Measurements from ENCODE around the gene DDX41. TPM values are rescaled to one million over a fixed set of nuclear protein-coding genes. Genes with fewer than 3 reads are reported as not detected.

The DDX41 gene
- total and polyA plus RNA-seq, 2 donors (not counting 3 experiments of a cell fraction or from before 2014, with no cell fraction given), result 103 to 118 TPM

GRCh38 chr5:177497292-177498012 is 19.3 kb downstream of the DDX41 start, which contains the start of gene PDLIM7:
Gene PDLIM7 (minus strand): TSS chr5:177497604. CDS start chr5:177496512, 1,092 bp downstream.
- H3K79me2 ChIP-seq (ENCODE audit: control insufficient read depth, insufficient read depth, low read length), result peaks cover 27% of the 10 kb centered on the region
- intact Hi-C loops (cut with micrococcal nuclease) (loop anchor here (1.0 to 10.0 kb wide), 6 partner anchors 12 to 963 kb away; partner anchors contain the start of genes DOK3, GRK6, N4BP3 and RNF44), dilution Hi-C loops (cut with MboI; ENCODE audit: extremely low pct_ligation_motif_present, low sequenced_read_pairs) (no loop called here)
- peak; percentile 98 for DNase-seq (ENCODE audit: low read depth, low spot score)
- peaks cover 42% of the 10 kb centered on the region for H3K4me1 ChIP-seq (ENCODE audit: control insufficient read depth, extremely low read depth, insufficient read depth, low read length)
- peak within 1 kb of the TSS; percentile 93 for H3K27ac ChIP-seq (ENCODE audit: insufficient read depth, low read depth, low read length)
- peak within 1 kb of the TSS; percentile 70 for H3K4me2 ChIP-seq (ENCODE audit: insufficient read depth, low read length)
- peaks cover 5 to 6% of the 10 kb centered on the region in 2 experiments for H3K36me3 ChIP-seq (ENCODE audit: control insufficient read depth in 2 of 2, extremely low read depth in 1 of 2, insufficient read depth in 2 of 2, low read length in 2 of 2)
- no peaks in the 10 kb centered on the region for H4K20me1 ChIP-seq (replicated peaks; ENCODE audit: control insufficient read depth, extremely low read depth, insufficient read depth, low read length)
- no peaks in the 10 kb centered on the region for H3K27me3 ChIP-seq (ENCODE audit: control insufficient read depth in 2 of 2, insufficient read depth in 2 of 2, low read length in 2 of 2)
- H3K4me3 ChIP-seq (replicated peaks in 1 of 3; ENCODE audit: insufficient read depth in 1 of 3, low read depth in 1 of 3, low read length in 3 of 3), result peak within 1 kb of the TSS; percentile 47 to 79 (median 74)
- H3K9me3 ChIP-seq (replicated peaks; ENCODE audit: control insufficient read depth, insufficient read depth, low read length), result no peaks in the 10 kb centered on the region
- BruUV-seq (replicated peaks), result no TSS peak
- H2AFZ ChIP-seq (ENCODE audit: low read depth, low read length), result peak within 1 kb of the TSS; percentile 22
- POLR2A ChIA-PET, result interaction anchor here (0.6 to 3.0 kb wide), 16 partner anchors 8 to 303 kb away, joined by 3 to 17 read pairs (median 5); partner anchors contain the start of genes DDX41, DOK3 and GRK6
- TF ChIP-seq GATA2 (IDR thresholded peaks at IDR 0.05; ENCODE audit: insufficient read depth, insufficient read length, low read depth, low read length) (no peak), POLR2AphosphoS5 (IDR thresholded peaks at IDR 0.05; ENCODE audit: insufficient read depth, low read depth, low read length) (peak; percentile 99), POLR2A (IDR thresholded peaks at IDR 0.05; ENCODE audit: low read depth, low read length) (peak; percentile 99)
- H3K9ac ChIP-seq (replicated peaks; ENCODE audit: extremely low read depth, insufficient read depth, low read length), result peak within 1 kb of the TSS; percentile 93
- FAIRE-seq, result peak; percentile 98
- CTCF ChIA-PET, result interaction anchor here (0.7 to 2.5 kb wide), 7 partner anchors 20 to 131 kb away, joined by 3 to 12 read pairs (median 3); no protein-coding TSS in a partner anchor
- H3K9me1 ChIP-seq (replicated peaks; ENCODE audit: control insufficient read depth, extremely low read depth, insufficient read depth, low read length), result no peaks in the 10 kb centered on the region

GRCh38 chr5:177496727-177497291 is 20.0 kb downstream of the DDX41 start:
- peak; percentile 87 for DNase-seq (ENCODE audit: low read depth, low spot score)
- dilution Hi-C loops (cut with MboI; ENCODE audit: extremely low pct_ligation_motif_present, low sequenced_read_pairs), result no loop called here
- POLR2A ChIA-PET, result interaction anchor here (0.7 to 3.0 kb wide), 12 partner anchors 8 to 386 kb away, joined by 3 to 17 read pairs (median 6); partner anchors contain the start of gene DOK3
- peak overlapping the region; percentile 93 for H3K9ac ChIP-seq (replicated peaks; ENCODE audit: extremely low read depth, insufficient read depth, low read length)
- H3K79me2 ChIP-seq (ENCODE audit: control insufficient read depth, insufficient read depth, low read length), result peaks cover 32% of the 10 kb centered on the region
- peak overlapping the region; percentile 47 to 79 (median 74) for H3K4me3 ChIP-seq (replicated peaks in 1 of 3; ENCODE audit: insufficient read depth in 1 of 3, low read depth in 1 of 3, low read length in 3 of 3)
- H3K9me3 ChIP-seq (replicated peaks; ENCODE audit: control insufficient read depth, insufficient read depth, low read length), result no peaks in the 10 kb centered on the region
- no peak for FAIRE-seq
- no peaks in the 10 kb centered on the region for H4K20me1 ChIP-seq (replicated peaks; ENCODE audit: control insufficient read depth, extremely low read depth, insufficient read depth, low read length)
- TF ChIP-seq, protein P1, sequence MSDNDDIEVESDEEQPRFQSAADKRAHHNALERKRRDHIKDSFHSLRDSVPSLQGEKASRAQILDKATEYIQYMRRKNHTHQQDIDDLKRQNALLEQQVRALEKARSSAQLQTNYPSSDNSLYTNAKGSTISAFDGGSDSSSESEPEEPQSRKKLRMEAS (IDR thresholded peaks at IDR 0.05; ENCODE audit: insufficient read depth, insufficient read length), result no peak
- TF ChIP-seq, protein P2, sequence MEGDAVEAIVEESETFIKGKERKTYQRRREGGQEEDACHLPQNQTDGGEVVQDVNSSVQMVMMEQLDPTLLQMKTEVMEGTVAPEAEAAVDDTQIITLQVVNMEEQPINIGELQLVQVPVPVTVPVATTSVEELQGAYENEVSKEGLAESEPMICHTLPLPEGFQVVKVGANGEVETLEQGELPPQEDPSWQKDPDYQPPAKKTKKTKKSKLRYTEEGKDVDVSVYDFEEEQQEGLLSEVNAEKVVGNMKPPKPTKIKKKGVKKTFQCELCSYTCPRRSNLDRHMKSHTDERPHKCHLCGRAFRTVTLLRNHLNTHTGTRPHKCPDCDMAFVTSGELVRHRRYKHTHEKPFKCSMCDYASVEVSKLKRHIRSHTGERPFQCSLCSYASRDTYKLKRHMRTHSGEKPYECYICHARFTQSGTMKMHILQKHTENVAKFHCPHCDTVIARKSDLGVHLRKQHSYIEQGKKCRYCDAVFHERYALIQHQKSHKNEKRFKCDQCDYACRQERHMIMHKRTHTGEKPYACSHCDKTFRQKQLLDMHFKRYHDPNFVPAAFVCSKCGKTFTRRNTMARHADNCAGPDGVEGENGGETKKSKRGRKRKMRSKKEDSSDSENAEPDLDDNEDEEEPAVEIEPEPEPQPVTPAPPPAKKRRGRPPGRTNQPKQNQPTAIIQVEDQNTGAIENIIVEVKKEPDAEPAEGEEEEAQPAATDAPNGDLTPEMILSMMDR (IDR thresholded peaks at IDR 0.05; ENCODE audit: extremely low read depth in 1 of 2, insufficient read depth in 1 of 2, low read depth in 1 of 2, low read length in 2 of 2), result no peak
- peak; percentile 72 for TF ChIP-seq POLR2AphosphoS5 (IDR thresholded peaks at IDR 0.05; ENCODE audit: insufficient read depth, low read depth, low read length)
- peak; percentile 47 for TF ChIP-seq FOS (IDR thresholded peaks at IDR 0.05; ENCODE audit: borderline replicate concordance, insufficient read depth, low read length)
- no peak for TF ChIP-seq GATA2 (IDR thresholded peaks at IDR 0.05; ENCODE audit: insufficient read depth, insufficient read length, low read depth, low read length)
- no peak for TF ChIP-seq MYC (IDR thresholded peaks at IDR 0.05; ENCODE audit: low read depth, low read length)
- TF ChIP-seq EZH2 (IDR thresholded peaks at IDR 0.05; ENCODE audit: borderline replicate concordance, low read depth, low read length, severe bottlenecking), result no peak
- TF ChIP-seq POLR2A (IDR thresholded peaks at IDR 0.05; ENCODE audit: low read depth, low read length), result peak; percentile 0
- no peak for TF ChIP-seq JUN (IDR thresholded peaks at IDR 0.05; ENCODE audit: borderline replicate concordance, insufficient read depth, insufficient read length, low read depth)
- H3K4me1 ChIP-seq (ENCODE audit: control insufficient read depth, extremely low read depth, insufficient read depth, low read length), result peaks cover 47% of the 10 kb centered on the region
- peak overlapping the region; percentile 70 for H3K4me2 ChIP-seq (ENCODE audit: insufficient read depth, low read length)
- BruUV-seq (replicated peaks), result no TSS peak
- no peak overlapping the region for H2AFZ ChIP-seq (ENCODE audit: low read depth, low read length)
- peak overlapping the region; percentile 93 for H3K27ac ChIP-seq (ENCODE audit: insufficient read depth, low read depth, low read length)
- intact Hi-C loops (cut with micrococcal nuclease), result loop anchor here (1.0 to 10.0 kb wide), 6 partner anchors 12 to 962 kb away; partner anchors contain the start of genes DOK3, GRK6, N4BP3 and RNF44
- CTCF ChIA-PET, result interaction anchor here (0.6 to 2.5 kb wide), 9 partner anchors 20 to 130 kb away, joined by 3 to 12 read pairs (median 4); no protein-coding TSS in a partner anchor
- H3K36me3 ChIP-seq (ENCODE audit: control insufficient read depth in 2 of 2, extremely low read depth in 1 of 2, insufficient read depth in 2 of 2, low read length in 2 of 2), result peaks cover 5 to 9% of the 10 kb centered on the region in 2 experiments
- no peaks in the 10 kb centered on the region for H3K9me1 ChIP-seq (replicated peaks; ENCODE audit: control insufficient read depth, extremely low read depth, insufficient read depth, low read length)
- no peaks in the 10 kb centered on the region for H3K27me3 ChIP-seq (ENCODE audit: control insufficient read depth in 2 of 2, insufficient read depth in 2 of 2, low read length in 2 of 2)

Measured in endothelial cell of umbilical vein (primary cell).